D721Med (cell line): Measurements from ENCODE around the gene GADD45GIP1.

Experiments
- DNase-seq: peaks from one replicate; pipeline ENCODE4 v3.0.0; 2011; ENCODE audit warnings: low spot score; ENCODE audit not compliant: insufficient read length
- FAIRE-seq: peaks from 2 replicates; lab custom pipeline; 2011; peaks lifted over from hg19 to GRCh38; lab: Jason Lieb, UNC
- TF ChIP-seq, protein P1 (sequence below): IDR thresholded peaks from 2 replicates; pipeline ENCODE4 v1.5.1; 2012; ENCODE audit warnings: mild to moderate bottlenecking, control low read depth; ENCODE audit not compliant: insufficient read depth; ENCODE audit errors: missing control alignments

The GADD45GIP1 gene

DNA sequence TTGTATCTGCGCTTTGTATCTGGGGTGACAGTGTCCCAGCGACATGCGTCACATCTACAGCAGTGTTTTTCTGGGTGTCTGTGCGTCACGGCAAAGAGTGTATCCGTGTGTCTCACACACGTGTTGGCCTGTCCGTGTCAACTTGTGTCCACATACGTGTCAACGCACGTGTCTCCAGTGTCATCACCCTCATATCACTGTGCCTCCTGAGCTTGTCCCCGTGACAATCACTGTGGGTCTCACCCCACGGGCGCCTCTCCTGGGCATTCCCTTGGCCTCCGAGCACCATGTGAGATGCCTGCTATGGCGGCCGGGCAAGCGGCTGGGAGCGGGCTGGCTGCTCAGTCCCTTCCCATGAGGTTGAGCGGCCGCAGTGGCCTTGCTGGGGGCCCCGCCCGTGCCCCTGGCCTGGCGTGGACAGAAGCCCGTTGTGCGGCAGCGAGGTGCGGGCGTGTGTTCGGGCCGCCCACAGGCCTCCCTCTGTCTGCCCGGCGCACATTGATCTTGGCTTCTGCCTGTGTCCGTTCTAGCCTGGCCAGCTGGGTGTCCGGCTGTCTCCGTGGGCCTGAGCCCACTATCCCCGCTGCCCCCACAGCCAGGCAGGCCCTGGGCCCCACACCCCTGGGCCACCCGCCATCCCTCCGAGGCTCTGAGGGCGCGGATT, 44.6 kb upstream of the GADD45GIP1 start:
- no peak for FAIRE-seq
- TF ChIP-seq, protein P1, sequence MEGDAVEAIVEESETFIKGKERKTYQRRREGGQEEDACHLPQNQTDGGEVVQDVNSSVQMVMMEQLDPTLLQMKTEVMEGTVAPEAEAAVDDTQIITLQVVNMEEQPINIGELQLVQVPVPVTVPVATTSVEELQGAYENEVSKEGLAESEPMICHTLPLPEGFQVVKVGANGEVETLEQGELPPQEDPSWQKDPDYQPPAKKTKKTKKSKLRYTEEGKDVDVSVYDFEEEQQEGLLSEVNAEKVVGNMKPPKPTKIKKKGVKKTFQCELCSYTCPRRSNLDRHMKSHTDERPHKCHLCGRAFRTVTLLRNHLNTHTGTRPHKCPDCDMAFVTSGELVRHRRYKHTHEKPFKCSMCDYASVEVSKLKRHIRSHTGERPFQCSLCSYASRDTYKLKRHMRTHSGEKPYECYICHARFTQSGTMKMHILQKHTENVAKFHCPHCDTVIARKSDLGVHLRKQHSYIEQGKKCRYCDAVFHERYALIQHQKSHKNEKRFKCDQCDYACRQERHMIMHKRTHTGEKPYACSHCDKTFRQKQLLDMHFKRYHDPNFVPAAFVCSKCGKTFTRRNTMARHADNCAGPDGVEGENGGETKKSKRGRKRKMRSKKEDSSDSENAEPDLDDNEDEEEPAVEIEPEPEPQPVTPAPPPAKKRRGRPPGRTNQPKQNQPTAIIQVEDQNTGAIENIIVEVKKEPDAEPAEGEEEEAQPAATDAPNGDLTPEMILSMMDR: no peak
- no peak for DNase-seq

DNA sequence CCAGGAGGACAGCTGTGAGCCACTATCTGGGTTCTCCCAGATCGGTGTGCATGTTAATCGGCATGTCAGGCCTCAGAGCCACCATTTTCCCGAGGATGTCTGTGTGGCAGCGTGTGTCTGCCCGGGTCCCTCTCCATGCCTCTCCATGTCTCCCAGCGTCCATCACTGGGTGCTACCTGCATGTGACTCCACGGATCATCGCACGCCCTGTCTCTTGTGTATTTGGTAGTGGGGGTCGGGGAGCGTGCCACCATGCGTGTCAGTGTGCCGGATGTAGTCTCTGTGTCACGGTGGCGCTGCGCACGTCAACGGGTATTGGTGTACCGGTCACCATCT, 44.1 kb upstream of the GADD45GIP1 start:
- TF ChIP-seq, protein P1: no peak
- no peak for DNase-seq
- FAIRE-seq: no peak

DNA sequence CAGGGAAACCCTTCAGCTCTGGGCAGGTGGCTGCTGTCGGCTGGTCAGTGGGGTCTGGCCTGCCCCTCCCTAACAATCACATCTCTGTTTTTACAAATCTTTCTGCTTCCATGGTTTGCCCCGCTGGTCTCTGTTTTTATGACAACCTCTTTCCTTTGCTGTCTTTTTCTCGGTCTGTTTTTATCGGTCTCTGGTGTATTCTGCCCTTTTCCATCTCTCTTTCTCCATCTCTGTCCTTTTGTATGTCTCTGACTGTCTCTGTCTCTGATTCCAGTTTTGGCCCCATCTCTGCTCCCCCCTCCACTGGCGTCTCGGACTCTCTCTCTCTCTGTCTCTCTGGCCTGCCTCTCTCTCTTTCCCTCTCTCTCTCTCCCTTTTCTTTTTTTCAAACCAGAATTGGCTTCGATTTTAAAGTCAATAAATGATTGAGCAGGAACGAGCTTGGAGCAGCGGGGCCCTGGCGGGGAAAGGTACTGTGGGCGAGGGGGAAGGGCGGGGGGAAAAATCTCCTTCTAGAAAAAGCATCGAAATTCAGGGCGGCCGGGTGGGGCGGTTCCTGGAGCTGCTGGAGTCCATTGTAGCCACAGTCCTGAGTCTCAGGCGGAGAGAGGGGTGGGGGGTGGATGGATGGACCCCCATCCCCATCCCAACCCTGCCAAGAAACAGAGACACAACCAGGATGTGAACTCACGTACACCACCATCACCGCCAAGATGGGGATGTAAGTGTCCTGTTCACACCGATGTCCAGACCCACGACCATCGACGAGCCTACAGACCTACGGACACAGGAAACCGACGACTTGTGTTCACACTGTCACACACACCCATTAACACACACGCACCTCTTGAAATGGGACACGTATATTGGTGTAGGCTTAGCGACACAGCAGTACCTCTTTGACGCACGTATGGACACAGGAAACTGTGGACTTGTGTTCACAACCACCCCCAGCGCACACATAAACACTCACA, 41.2 kb upstream of the GADD45GIP1 start:
- TF ChIP-seq, protein P1: no peak
- FAIRE-seq (no peak), DNase-seq (no peak)

DNA sequence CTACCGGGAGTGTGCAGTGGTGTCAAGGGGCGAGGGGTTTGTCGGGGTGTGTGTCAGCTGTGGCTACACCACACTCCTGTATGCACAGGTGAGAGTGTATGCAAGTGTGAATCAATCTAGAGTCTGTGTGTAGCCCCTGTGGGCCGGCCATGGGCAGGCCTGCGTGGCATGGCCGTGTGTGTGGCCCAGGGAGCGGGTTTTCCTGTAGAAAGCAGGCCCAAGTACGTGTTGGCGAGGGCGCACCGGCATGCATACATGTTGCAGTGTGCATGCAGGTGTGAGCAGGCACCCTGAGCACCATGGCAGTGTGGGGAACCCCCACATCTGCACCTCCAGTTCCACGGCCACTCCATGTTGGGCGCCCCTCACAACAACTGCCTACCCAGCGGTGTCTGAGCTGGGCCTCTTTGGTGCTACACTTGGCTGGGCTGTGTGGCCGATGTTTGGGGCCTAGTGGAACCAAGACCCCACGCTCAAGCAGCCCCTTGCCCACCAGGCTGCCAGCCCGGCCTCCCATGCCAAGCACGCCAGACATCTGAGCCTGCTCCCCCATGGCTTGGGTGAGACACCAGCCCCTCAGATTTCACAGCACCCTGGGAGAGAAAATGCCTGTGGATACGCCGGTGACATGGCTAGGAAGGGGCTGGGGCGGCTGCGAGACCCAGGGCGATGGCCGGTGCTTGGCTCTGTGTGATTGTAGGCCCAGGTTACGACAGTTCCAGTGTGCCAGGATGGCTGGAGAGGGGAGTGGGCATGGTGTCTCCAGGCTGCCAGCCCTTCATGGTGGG, 40.4 kb upstream of the GADD45GIP1 start:
- FAIRE-seq: no peak
- DNase-seq: no peak
- TF ChIP-seq, protein P1: no peak

DNA sequence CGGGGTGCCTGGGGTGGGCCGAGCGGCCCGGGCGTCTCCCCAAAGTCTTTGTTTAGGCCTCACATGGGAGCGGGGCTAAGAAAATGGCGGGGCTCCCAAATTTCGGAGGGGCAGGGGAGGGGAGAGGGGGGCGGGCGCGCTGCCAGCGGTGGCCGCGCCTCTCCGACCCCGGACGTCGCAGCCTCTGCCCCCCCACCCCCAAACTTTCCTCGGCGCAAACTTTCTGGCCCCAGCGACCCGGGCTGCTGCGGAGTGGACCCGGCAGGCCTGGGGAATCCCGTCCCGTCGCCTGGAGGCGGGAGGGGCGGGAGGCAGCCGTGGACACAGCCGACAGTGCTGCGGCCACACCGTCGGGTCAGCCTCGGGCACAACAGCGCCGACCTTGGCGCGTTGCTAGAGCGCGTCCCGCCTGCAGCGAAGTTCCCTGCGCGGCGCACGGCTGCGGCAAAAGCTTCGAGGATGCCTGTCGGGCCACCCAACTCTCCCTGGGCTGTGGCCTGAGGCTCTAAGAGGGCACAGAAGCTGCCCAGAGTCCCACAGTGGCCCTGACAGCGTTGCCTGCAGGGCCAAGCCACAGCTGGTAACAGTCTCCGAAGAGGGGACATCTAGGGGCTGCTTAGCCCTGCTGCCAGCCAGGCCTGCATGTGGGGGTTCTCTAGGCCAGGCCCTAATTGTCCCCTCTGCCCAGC, 39.5 kb upstream of the GADD45GIP1 start:
- FAIRE-seq: no peak
- TF ChIP-seq, protein P1: no peak
- DNase-seq: no peak

DNA sequence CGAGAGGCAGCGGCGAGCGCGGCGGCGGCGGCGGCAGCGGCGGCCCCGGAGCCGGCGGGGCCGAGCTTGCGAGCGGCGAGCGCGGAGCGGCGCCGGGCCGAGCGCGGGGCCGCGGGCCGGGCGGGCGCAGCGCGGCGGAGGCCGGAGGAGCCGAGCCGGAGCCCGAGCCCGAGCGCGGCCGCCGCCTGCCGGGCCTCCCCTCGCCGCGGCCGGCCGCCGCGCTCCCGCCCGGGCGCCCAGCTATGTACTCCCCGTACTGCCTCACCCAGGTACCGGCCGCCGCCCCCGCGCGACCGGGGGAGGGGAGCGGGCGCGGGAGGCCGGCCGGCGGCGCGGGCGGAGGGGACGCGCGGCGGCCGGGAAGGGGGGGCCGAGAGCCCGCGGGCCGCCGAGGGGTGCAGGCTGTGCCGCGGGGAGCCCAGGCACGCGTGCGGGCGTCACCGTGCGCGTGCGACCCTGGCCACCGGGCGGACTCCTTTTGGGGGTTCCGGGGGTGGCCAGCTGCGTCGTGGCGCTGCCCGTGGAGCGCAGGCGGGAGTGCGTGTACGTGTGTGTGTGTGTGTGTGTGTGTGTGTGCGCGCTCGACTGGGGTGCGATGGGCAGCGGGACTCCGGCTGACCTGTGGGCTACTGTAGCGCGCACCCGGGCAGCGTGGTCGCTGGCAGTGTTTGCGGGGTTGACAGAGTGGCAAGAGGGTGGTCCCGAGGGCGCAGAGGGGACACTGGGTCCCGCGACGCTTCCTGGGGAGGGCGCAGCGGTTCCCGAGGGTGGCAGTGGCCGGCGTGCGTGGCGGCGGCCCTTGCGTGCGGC, 38.8 kb upstream of the GADD45GIP1 start:
- TF ChIP-seq, protein P1: no peak
- no peak for DNase-seq
- no peak for FAIRE-seq
